Kidney epithelial cell (primary cell): ENCODE measurements around the gene APC2. TPM values are rescaled to one million over a fixed set of nuclear protein-coding genes. Genes with fewer than 3 reads are reported as not detected.
"Not testable (repeated sequence)": the region's sequence is repeated elsewhere in the genome, so short reads cannot be mapped to it uniquely, and the experiment has no call there.

ENCODE experiments used
- DNase-seq: peaks from one replicate; pipeline ENCODE4 v3.0.0-alpha.2; 2010; ENCODE audit warnings: low read depth
- H3K27me3 ChIP-seq: 2 replicates; pipeline ENCODE4 v1.6.0; 2011; ENCODE audit warnings: low read length; ENCODE audit not compliant: control insufficient read depth, insufficient read depth
- H3K36me3 ChIP-seq: 2 replicates; pipeline ENCODE4 v1.5.1; 2011; ENCODE audit warnings: low read length; ENCODE audit not compliant: control insufficient read depth, insufficient read depth
- H3K4me3 ChIP-seq: 2 replicates; pipeline ENCODE4 v1.5.1; 2011; ENCODE audit warnings: low read depth, mild to moderate bottlenecking, control low read depth, low read length
- total RNA-seq: library from RNA; depleted of rRNA; stranded (reverse); fragments of >200 nt; gene quantifications from 2 replicates; pipeline ENCODE4 v1.2.3, GENCODE V29; 2015
- TF ChIP-seq, protein P1 (sequence below): IDR thresholded peaks from 2 replicates; pipeline ENCODE4 v1.5.1; 2011; ENCODE audit warnings: mild to moderate bottlenecking, moderate library complexity, low read length, control low read depth, inconsistent platforms; ENCODE audit not compliant: insufficient read depth, poor library complexity, severe bottlenecking

The APC2 gene
- total RNA-seq, 1 donor from 2014 or later: not detected

DNA sequence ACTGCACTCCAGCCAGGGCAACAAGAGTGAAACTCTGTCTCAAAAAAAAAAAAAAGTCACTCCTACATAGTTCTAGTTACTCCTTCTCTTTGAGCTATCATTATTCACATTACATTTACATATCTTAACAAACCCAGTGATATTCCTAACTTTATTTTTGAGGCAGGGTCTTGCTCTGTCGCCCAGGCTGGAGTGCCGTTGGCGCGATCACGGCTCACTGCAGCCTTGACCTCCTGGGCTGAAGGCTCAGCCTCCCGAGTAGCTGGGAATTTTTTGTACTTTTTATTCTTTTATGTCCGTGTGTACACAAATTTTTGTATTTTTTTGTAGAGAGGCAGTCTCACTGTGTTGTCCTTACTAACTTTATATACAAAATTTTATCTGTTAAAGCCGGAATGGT is 12.3 kb upstream of the APC2 start:
- TF ChIP-seq, protein P1, sequence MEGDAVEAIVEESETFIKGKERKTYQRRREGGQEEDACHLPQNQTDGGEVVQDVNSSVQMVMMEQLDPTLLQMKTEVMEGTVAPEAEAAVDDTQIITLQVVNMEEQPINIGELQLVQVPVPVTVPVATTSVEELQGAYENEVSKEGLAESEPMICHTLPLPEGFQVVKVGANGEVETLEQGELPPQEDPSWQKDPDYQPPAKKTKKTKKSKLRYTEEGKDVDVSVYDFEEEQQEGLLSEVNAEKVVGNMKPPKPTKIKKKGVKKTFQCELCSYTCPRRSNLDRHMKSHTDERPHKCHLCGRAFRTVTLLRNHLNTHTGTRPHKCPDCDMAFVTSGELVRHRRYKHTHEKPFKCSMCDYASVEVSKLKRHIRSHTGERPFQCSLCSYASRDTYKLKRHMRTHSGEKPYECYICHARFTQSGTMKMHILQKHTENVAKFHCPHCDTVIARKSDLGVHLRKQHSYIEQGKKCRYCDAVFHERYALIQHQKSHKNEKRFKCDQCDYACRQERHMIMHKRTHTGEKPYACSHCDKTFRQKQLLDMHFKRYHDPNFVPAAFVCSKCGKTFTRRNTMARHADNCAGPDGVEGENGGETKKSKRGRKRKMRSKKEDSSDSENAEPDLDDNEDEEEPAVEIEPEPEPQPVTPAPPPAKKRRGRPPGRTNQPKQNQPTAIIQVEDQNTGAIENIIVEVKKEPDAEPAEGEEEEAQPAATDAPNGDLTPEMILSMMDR: no peak
- Histone ChIP-seq H3K36me3 (peaks cover 6% of the 10 kb centered on the region), H3K4me3 (no peak overlapping the region), H3K27me3 (no peaks in the 10 kb centered on the region)
- no peak for DNase-seq

DNA sequence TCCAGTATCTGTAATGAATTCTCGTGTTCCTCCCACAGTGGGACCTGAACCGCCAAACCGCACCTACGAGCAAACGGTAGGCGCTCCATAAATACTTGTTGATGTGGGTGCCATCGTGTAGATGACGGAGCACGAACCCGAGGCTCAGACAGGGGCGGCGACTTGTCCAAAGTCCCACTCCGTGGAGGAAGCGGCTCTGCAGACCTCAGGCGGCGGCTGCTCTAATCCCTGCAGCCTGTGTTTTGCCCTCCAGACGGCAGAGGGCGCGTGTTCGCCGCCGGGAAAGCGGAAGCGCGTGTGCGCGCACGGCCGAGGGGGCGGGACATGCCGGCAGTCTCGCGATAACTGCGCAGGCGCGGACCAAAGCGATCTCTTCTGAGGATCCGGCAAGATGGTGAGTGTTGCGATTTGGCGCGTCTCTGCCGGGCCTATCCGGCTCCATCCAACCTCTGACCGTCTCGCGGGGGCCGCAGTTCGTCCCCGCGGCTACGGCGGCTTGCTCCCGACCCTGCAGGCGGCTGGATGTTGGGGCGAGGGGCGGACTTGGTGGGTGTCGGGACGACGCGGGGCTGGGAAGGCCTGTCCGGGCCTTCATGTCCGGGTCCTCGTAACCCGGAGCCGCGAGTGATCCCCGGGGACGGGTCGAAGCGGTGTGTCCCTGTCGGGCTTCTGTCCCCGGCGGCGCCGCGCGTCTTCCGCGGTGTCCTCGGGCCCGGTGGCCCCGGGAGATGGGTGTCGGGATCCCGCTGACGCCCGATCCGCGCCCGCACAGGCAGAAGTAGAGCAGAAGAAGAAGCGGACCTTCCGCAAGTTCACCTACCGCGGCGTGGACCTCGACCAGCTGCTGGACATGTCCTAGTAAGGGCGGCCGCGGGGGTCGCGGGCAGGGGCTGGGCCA is 11.6 kb upstream of the APC2 start, which contains the start of gene RPS15:
Gene RPS15, plus strand, starts transcription at position 362 of the 898 bp plus-strand sequence. Its CDS starts 30 bp downstream, at position 392.
- TF ChIP-seq, protein P1: peak; percentile 94
- Histone ChIP-seq H3K27me3 (no peaks in the 10 kb centered on the region), H3K4me3 (peak within 1 kb of the TSS; percentile 81), H3K36me3 (peaks cover 4% of the 10 kb centered on the region)
- peak; percentile 62 for DNase-seq

DNA sequence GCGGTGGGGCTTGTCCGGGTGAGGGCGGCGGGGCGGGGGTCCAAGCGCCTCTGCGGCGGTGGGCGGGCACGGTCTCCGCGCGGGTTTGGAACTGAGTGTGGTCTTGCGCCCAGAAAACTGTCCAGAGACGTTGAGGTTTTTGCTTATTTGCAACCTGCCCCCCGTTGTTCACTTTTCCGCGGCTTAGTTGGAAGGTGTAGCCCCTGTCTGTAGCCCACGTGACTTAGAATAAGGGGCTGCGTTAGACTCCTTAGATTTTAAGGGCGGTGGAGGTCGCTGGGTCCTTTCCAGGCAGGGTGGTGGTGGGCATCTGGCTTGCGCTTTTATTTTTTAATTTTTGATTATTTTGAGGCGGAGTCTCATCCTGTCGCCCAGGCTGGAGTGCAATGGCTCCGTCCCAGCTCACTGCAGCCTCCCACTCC is 11.0 kb upstream of the APC2 start:
- H3K4me3 ChIP-seq: peak overlapping the region; percentile 81
- no peak for DNase-seq
- TF ChIP-seq, protein P1: no peak
- H3K36me3 ChIP-seq: peaks cover 4% of the 10 kb centered on the region
- H3K27me3 ChIP-seq: no peaks in the 10 kb centered on the region

DNA sequence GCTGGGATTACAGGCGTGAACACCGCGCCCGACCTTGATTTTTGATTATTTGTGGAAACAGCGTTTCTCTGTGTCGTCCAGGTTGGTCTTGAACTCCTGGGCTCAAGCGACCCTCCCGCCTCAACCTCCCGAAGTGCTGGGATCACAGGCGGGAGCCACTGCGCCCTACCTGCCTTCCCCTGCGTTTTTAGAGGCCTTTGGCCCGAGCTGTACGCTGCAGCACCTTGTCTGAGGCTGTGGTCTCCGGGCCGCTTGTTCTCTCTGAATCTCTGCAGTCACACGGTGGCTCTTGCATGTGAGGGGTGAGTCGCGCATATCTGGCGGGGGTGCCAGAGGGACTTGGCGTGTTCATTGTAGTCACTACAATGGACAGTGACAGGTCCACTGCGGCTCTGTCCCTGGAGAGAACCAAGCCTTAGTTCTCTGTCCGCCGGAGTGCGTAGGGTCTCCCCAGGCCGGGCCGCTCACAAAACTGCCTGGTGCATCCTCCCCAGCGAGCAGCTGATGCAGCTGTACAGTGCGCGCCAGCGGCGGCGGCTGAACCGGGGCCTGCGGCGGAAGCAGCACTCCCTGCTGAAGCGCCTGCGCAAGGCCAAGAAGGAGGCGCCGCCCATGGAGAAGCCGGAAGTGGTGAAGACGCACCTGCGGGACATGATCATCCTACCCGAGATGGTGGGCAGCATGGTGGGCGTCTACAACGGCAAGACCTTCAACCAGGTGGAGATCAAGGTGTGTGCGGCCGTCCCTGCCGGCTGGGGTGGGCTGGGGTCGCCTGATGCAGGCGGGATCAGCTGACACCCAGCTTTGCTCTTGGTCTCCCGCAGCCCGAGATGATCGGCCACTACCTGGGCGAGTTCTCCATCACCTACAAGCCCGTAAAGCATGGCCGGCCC is 10.2 kb upstream of the APC2 start:
- not testable (repeated sequence) for DNase-seq, H3K27me3 ChIP-seq, H3K36me3 ChIP-seq
- H3K4me3 ChIP-seq: peak overlapping the region; percentile 81

DNA sequence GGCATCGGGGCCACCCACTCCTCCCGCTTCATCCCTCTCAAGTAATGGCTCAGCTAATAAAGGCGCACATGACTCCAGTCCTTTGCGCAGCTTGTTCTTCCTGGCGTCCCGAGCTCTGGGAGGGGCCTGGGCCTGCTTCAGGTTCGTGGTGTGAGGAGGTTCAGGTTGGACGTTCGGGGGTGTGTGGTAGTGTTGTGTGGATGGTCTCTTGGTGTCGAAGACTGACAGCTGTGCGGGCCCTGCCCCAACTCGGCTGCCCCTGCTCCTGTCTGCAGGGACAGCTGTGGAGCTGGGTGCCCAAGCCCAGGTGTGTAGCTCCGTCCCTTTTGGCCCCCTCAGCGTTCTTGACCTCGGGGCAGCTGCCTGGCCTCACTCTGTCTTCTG is 9.5 kb upstream of the APC2 start:
- TF ChIP-seq, protein P1: no peak
- Histone ChIP-seq H3K27me3 (peaks cover 2% of the 10 kb centered on the region), H3K36me3 (peaks cover 3% of the 10 kb centered on the region), H3K4me3 (no peak overlapping the region)
- DNase-seq: no peak

DNA sequence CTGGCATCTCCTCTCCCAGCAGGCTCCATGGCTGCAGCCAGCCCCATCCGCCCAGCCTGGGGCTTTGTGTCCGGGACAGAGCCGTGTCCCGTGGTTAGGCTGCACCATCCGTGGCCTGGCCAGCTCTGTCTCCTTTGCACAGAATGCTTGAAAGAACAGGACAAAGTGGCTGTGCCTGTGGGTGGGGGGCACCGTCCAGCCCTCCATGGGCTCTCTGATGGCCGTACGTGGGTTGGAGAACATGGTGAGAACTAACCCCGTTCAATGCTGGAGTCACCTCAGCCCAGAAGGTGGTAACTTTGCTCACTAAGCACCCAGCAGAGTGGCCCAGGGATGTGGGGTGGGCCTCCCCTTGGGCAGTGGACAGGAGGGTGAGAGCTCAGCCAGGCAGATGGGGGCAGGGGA is 8.9 kb upstream of the APC2 start:
- Histone ChIP-seq H3K36me3 (peaks cover 1% of the 10 kb centered on the region), H3K27me3 (peaks cover 8% of the 10 kb centered on the region), H3K4me3 (no peak overlapping the region)
- no peak for DNase-seq
- TF ChIP-seq, protein P1: no peak
